Thymus (tissue), 11 donors: Measurements from ENCODE around the gene ST7L. TPM values are rescaled to one million over a fixed set of nuclear protein-coding genes. Genes with fewer than 3 reads are reported as not detected.
"Not testable (repeated sequence)": the region's sequence is repeated elsewhere in the genome, so short reads cannot be mapped to it uniquely, and the experiment has no call there.

Experiments used
- DNase-seq, 9 donors: peaks; one replicate each; pipeline ENCODE4 v3.0.0-alpha.2; 2013; ENCODE audit warnings: low spot score in 9 of 9, low read depth in 6 of 9, missing footprints in 1 of 9
- H3K27ac ChIP-seq, 2 donors: one replicate each; pipeline ENCODE4 v1.5.1; 2013; ENCODE audit warnings: control low read depth in 1 of 2, low read depth in 1 of 2, low read length in 1 of 2, mild to moderate bottlenecking in 1 of 2, moderate library complexity in 1 of 2
- H3K27me3 ChIP-seq, 2 donors: one replicate each; pipeline ENCODE4 v1.5.1; 2013; ENCODE audit warnings: low read length in 1 of 2; ENCODE audit not compliant: control insufficient read depth in 2 of 2, insufficient read depth in 1 of 2
- H3K36me3 ChIP-seq, 2 donors: one replicate each; pipeline ENCODE4 v1.5.1; 2013; ENCODE audit warnings: low read length in 1 of 2, mild to moderate bottlenecking in 1 of 2, moderate library complexity in 1 of 2; ENCODE audit not compliant: control insufficient read depth in 2 of 2, insufficient read depth in 2 of 2
- H3K4me1 ChIP-seq, 2 donors: one replicate each; pipeline ENCODE4 v1.5.1; 2013; ENCODE audit warnings: low read length in 2 of 2; ENCODE audit not compliant: control insufficient read depth in 2 of 2, insufficient read depth in 2 of 2
- H3K4me3 ChIP-seq, 2 donors: one replicate each; pipeline ENCODE4 v1.5.1; 2013; ENCODE audit warnings: low read length in 2 of 2, control low read depth in 1 of 2, mild to moderate bottlenecking in 1 of 2
- H3K9me3 ChIP-seq, 2 donors: one replicate each; pipeline ENCODE4 v1.5.1; 2013; ENCODE audit warnings: low read length in 1 of 2, mild to moderate bottlenecking in 1 of 2; ENCODE audit not compliant: control insufficient read depth in 2 of 2, insufficient read depth in 1 of 2
- WGBS: extraction: QIAGEN DNeasy Blood & Tissue Kit; methylation state at CpG from one replicate; pipeline ENCODE4 v1.1.7; 2013; 5-methylcytosine and 5-hydroxymethylcytosine counted together
- polyA plus RNA-seq: library from polyadenylated mRNA; stranded (reverse); fragments of 200-250 nt; gene quantifications from one replicate; pipeline ENCODE4 v1.2.3, GENCODE V29; 2013
- total RNA-seq: library from RNA; stranded (reverse); fragments of 120-200 nt; gene quantifications from one replicate; pipeline ENCODE4 v1.2.4, GENCODE V29; 2013
- donor health status: healthy.

Gene ST7L
- total and polyA plus RNA-seq, 2 donors = 13.4 to 13.9 TPM

DNA sequence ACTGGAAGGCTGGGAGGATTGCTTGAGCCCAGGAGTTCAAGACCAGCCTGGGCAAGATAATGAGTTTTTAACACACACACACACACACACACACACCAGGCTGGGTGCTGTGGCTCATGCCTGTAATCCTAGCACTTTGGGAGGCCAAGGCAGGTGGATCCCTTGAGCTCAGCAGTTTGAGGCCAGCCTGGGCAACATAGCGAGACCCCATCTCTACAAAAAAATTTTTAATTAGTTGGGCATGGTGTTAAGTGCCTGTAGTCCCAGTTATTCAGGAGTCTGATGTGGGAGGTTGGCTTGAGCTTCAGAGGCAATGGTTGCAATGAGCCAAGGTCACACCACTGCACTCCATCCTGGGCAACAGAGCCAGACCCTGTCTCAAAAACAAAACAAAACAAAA, 132.9 kb downstream of the ST7L start:
- not testable (repeated sequence) for H3K27me3 ChIP-seq, H3K27ac ChIP-seq, H3K9me3 ChIP-seq, H3K4me3 ChIP-seq, H3K36me3 ChIP-seq, H3K4me1 ChIP-seq, DNase-seq
- WGBS = 93% methylated on average over 1 of the region's 1 CpG

DNA sequence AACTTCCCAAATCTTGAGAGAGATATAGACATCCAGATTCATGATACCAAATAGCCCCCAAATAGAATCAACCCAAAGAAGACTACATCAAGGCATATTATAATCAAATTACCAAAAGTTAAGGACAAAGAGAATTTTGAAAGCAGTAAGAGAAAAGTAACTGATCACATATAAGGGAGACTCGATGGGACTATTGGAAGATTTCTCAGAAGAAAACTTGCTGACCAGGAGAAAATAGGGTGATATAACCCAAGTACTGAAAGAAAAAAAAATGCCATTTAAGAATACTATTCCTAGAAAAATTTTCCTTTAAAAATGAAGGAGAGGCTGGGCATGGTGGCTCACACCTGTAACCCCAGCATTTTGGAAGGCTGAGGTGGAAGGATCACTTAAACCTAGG, 140.6 kb downstream of the ST7L start:
- Histone ChIP-seq H3K27ac (no peak overlapping the region), H3K36me3 (no peaks in the 10 kb centered on the region), H3K4me3 (no peak overlapping the region), H3K9me3 (peaks cover 0 to 4% of the 10 kb centered on the region in 2 donors), H3K4me1 (no peaks in the 10 kb centered on the region), H3K27me3 (no peaks in the 10 kb centered on the region)
- 97% methylated on average over 1 of the region's 1 CpG for WGBS
- no peak for DNase-seq

DNA sequence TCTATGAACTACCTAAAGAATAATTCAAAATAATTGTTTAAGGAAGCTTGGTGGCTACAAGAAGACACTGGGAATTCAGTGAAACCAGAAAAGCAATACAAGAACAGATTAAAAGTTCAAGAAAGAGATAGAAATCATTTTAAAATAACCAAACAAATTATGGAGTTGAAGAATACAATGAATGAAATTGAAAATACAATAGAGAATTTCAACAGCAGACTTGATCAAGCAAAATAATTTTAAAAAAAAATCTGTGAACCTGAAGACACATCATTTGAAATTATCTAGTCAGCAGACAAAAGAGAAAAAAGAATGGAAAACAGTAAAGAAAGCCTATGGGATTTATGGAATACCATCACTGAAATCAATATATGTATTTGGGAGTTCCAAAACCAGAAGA, 141.4 kb downstream of the ST7L start:
- no peak for DNase-seq
- H3K4me3 ChIP-seq = no peak overlapping the region
- H3K4me1 ChIP-seq = no peaks in the 10 kb centered on the region
- no peak overlapping the region for H3K27ac ChIP-seq
- H3K9me3 ChIP-seq = peaks cover 0 to 4% of the 10 kb centered on the region in 2 donors
- no peaks in the 10 kb centered on the region for H3K36me3 ChIP-seq
- no peaks in the 10 kb centered on the region for H3K27me3 ChIP-seq

Other genes with a start within 250 kb of the ST7L start
- gene CTTNBP2NL, start 222.9 kb downstream of the ST7L start, total RNA-seq = 4.2 TPM
- gene CTTNBP2NL, start 222.9 kb downstream of the ST7L start, polyA plus RNA-seq = 4.8 TPM
- gene WNT2B, start 110.2 kb downstream of the ST7L start, total RNA-seq = 0.42 TPM
- gene WNT2B, start 110.2 kb downstream of the ST7L start, polyA plus RNA-seq = 0.64 TPM
- gene CAPZA1, start 691 bp upstream of the ST7L start, total RNA-seq = 249 TPM
- 149 TPM for gene CAPZA1, start 691 bp upstream of the ST7L start, polyA plus RNA-seq
- gene MOV10, start 55.5 kb upstream of the ST7L start, total RNA-seq = 33.6 TPM
- gene MOV10, start 55.5 kb upstream of the ST7L start, polyA plus RNA-seq = 62.9 TPM
- 78.2 TPM for gene RHOC, start 88.0 kb upstream of the ST7L start, total RNA-seq
- 227 TPM for gene RHOC, start 88.0 kb upstream of the ST7L start, polyA plus RNA-seq
- 1.7 TPM for gene PPM1J, start 96.2 kb upstream of the ST7L start, total RNA-seq
- gene PPM1J, start 96.2 kb upstream of the ST7L start, polyA plus RNA-seq = 8.4 TPM